Activated CD4-positive, alpha-beta T cell treated with anti-CD3 and anti-CD28 coated beads, Interleukin-2, amount 50 U/mL, for 4 hours (primary cell): ENCODE measurements around the gene SYNJ2BP.

Experiments
- DNase-seq, 2 experiments: peaks; one replicate each; pipeline ENCODE4 v3.0.0-alpha.2; 2020

Gene SYNJ2BP

DNA sequence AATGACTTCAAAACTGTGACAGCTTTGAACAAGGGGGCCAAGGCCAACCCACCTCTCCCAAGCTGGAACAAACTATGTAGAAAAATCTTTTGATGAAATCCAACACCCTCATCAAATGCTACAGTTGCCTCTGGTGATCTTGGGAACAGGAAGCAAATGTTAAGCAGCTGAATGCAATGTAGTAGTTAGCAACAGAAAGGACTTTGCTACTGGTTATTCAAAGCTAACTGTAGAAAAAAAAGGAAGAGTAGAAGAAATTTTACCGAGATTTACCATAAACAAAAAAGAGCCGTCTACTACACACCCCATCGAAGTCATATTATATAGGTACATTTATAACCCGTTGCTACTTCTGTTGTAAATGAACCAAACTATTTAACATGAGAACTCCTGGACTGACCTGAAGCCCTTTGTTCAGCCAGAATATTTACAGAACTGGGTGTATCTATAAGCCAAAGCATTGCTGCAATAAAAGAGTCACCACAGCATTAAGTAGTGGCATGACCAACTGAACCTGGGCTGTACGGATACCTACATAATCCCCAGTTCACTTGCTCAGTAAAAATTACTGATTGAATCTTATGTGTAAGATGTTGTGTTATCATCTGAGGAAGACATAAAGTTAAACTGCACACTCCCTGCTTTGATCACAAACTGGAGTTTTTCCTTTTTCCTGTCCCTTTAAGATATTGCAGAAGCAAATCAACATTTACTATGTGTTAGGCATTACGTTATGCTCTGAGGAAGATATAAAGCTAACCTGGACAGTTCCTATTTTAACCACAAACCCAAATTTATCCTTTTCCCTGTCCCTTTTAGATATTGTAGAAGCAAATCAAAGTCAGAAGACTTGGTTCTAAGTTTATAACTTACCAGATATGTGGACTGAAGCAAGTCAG is 25.1 kb downstream of the SYNJ2BP start:
- DNase-seq, result no peak

GRCh38 chr14:70382536-70382935 is 34.4 kb downstream of the SYNJ2BP start:
- DNase-seq, result no peak

DNA sequence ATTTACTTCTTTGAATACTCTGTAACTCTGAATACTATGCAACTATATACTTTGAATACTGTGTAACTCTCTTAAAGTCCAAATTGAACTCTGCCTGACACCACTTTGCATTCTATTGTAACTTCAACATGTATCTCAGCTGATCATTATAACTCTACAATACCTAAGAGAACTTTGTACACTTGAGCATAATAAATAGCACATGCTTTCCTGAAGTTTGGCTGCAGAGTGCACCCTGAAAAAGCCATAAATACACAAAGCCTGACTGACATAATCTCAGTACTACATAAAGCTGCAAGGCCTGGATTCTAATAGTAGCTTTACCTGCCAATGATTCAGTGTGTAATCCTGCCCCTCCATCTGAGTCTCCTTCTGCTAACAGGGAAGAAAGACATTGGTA is 36.1 kb downstream of the SYNJ2BP start:
- DNase-seq, result no peak

GRCh38 chr14:70378696-70379095 is 38.2 kb downstream of the SYNJ2BP start:
- no peak for DNase-seq
